Measurements from ENCODE around the gene ORC1.

GRCh38 chr1:52439976-52440375 lies 35.8 kb upstream of the ORC1 start:
- TF ChIP-seq, protein P1, sequence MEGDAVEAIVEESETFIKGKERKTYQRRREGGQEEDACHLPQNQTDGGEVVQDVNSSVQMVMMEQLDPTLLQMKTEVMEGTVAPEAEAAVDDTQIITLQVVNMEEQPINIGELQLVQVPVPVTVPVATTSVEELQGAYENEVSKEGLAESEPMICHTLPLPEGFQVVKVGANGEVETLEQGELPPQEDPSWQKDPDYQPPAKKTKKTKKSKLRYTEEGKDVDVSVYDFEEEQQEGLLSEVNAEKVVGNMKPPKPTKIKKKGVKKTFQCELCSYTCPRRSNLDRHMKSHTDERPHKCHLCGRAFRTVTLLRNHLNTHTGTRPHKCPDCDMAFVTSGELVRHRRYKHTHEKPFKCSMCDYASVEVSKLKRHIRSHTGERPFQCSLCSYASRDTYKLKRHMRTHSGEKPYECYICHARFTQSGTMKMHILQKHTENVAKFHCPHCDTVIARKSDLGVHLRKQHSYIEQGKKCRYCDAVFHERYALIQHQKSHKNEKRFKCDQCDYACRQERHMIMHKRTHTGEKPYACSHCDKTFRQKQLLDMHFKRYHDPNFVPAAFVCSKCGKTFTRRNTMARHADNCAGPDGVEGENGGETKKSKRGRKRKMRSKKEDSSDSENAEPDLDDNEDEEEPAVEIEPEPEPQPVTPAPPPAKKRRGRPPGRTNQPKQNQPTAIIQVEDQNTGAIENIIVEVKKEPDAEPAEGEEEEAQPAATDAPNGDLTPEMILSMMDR (optimal IDR thresholded peaks at IDR 0.05 in 1 of 3, IDR thresholded peaks at IDR 0.05 in 1 of 3, conservative IDR thresholded peaks at IDR 0.05 in 1 of 3; ENCODE audit: extremely low read depth in 1 of 3, insufficient read depth in 2 of 3, low read length in 3 of 3): no peak
- no peak for TF ChIP-seq EZH2 (IDR thresholded peaks at IDR 0.05; ENCODE audit: low read length)

Measured in keratinocyte (primary cell).